Astrocyte (in vitro differentiated cells and primary cell): ENCODE results near the gene SSBP2.

Experiments
- CTCF ChIP-seq: IDR thresholded peaks from 2 replicates; pipeline ENCODE4 v1.5.1; 2011; ENCODE audit warnings: low read depth, mild to moderate bottlenecking, inconsistent platforms, low read length, moderate library complexity; ENCODE audit not compliant: insufficient read depth
- EZH2 ChIP-seq: IDR thresholded peaks from 2 replicates; pipeline ENCODE4 v1.6.1; 2012; ENCODE audit warnings: mild to moderate bottlenecking, low read length, inconsistent platforms; ENCODE audit not compliant: insufficient read depth

- TF ChIP-seq CTCF = no peak
- TF ChIP-seq EZH2 = no peak
Observed at GRCh38 chr5:81747030-81747429, 3.9 kb downstream of the SSBP2 start.
